Lower lobe of right lung (tissue), 2 donors: ENCODE measurements around the gene INPP5A. TPM values are rescaled to one million over a fixed set of nuclear protein-coding genes. Genes with fewer than 3 reads are reported as not detected.

ENCODE experiments used
- ATAC-seq, 2 donors: fragments of 200-7000 bp; cut with Tn5 transposase; one replicate each; pipeline ENCODE4 v1.9.1; 2020 to 2022; ENCODE audit warnings: mild to moderate bottlenecking in 2 of 2, moderate library complexity in 2 of 2
- DNase-seq: peaks from one replicate; pipeline ENCODE4 v3.0.0-alpha.2; 2020
- H3K27ac ChIP-seq: fragments of 200-600 bp; one replicate; pipeline ENCODE4 v1.8.0; 2022
- H3K27me3 ChIP-seq: fragments of 200-600 bp; one replicate; pipeline ENCODE4 v1.8.0; 2022; ENCODE audit warnings: low read depth
- H3K36me3 ChIP-seq: fragments of 200-600 bp; one replicate; pipeline ENCODE4 v1.8.0; 2022; ENCODE audit warnings: mild to moderate bottlenecking
- H3K4me1 ChIP-seq: fragments of 200-600 bp; one replicate; pipeline ENCODE4 v1.8.0; 2022
- H3K4me3 ChIP-seq: fragments of 200-600 bp; one replicate; pipeline ENCODE4 v1.8.0; 2022; ENCODE audit warnings: mild to moderate bottlenecking
- H3K9me3 ChIP-seq: fragments of 200-600 bp; one replicate; pipeline ENCODE4 v1.8.0; 2022
- intact Hi-C: fragments of 100-400 bp; cut with DNase I; formaldehyde crosslinking; loops from one replicate; pipeline ENCODE4 v1.11.0; 2022
- total RNA-seq: library from RNA; stranded (reverse); fragmentation: NEBNext Ultra II Directional; extraction: Animal tissue kit (Norgen Biotek cat#: 25700); gene quantifications from one replicate; pipeline ENCODE4 v1.2.1, GENCODE V29; 2021
- TF ChIP-seq, protein P1 (sequence below): fragments of 200-600 bp; IDR thresholded peaks from one replicate; pipeline ENCODE4 v1.8.0; 2022; ENCODE audit warnings: antibody characterized with exemption, mild to moderate bottlenecking
- donor health status: DM: no; HTN: yes; CAD: no; lungs with severe emphysema.

The INPP5A gene
- total RNA-seq, 1 donor from 2014 or later: 34.1 TPM

DNA sequence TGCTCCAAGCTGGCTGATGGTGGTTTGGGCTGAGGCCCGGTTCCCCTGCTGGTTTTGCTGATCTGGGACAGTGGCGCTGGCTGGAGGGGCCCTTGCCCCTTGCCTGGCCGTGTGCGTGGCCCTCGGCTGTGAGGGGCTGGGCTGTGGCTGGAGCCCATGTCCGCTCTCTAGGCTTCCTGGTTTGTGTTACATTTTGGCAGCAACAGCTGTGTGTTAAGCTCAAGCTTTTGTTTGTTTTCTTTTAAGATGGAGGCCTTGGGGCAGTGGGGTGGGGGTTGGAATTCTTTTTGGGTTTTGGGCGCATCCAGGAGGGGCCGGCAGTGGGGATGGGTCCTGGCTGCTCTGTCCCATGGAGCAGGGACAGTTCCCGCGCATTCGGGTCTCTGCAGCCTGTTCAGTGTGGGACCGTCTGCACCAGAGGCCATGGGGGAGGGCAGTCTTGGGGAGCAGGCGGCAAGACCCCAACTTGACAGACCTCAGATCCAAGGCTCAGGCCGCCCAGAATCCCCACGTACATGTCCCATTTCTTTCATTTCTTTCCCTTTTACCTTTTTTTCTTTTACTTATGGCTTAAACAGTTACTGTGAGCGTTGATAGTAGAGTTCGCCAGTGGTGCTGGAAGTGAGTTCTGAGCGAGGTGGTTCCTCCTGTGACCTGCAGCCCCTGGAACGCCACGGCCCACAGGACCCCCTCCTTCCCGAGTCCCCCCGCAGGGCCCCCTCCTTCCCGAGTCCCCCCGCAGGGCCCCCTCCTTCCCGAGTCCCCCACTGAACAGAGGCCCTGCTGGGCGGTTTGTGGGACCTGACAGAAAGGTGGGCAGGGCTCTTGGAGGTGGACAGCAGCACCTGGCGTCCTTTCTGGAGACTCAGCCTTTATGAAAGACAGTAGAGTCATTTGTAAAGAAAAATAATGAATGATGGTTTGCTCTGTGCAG, 75.3 kb downstream of the INPP5A start:
- DNase-seq: no peak

GRCh38 chr10:132613566-132614348, 76.2 kb downstream of the INPP5A start:
- intact Hi-C loops: no loop called here
- H3K27ac ChIP-seq: no peak overlapping the region
- H3K4me1 ChIP-seq: no peaks in the 10 kb centered on the region
- H3K36me3 ChIP-seq: peaks cover 8% of the 10 kb centered on the region
- no peaks in the 10 kb centered on the region for H3K27me3 ChIP-seq
- ATAC-seq: no peak
- DNase-seq: no peak
- TF ChIP-seq, protein P1, sequence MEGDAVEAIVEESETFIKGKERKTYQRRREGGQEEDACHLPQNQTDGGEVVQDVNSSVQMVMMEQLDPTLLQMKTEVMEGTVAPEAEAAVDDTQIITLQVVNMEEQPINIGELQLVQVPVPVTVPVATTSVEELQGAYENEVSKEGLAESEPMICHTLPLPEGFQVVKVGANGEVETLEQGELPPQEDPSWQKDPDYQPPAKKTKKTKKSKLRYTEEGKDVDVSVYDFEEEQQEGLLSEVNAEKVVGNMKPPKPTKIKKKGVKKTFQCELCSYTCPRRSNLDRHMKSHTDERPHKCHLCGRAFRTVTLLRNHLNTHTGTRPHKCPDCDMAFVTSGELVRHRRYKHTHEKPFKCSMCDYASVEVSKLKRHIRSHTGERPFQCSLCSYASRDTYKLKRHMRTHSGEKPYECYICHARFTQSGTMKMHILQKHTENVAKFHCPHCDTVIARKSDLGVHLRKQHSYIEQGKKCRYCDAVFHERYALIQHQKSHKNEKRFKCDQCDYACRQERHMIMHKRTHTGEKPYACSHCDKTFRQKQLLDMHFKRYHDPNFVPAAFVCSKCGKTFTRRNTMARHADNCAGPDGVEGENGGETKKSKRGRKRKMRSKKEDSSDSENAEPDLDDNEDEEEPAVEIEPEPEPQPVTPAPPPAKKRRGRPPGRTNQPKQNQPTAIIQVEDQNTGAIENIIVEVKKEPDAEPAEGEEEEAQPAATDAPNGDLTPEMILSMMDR: no peak
- H3K9me3 ChIP-seq: no peaks in the 10 kb centered on the region
- H3K4me3 ChIP-seq: no peak overlapping the region

More for the DNA sequence above, 75.3 kb downstream of the INPP5A start:
- H3K27ac ChIP-seq: no peak overlapping the region
- H3K4me1 ChIP-seq: no peaks in the 10 kb centered on the region
- no peaks in the 10 kb centered on the region for H3K9me3 ChIP-seq
- H3K36me3 ChIP-seq: peaks cover 8% of the 10 kb centered on the region
- TF ChIP-seq, protein P1: no peak
- intact Hi-C loops: no loop called here
- H3K4me3 ChIP-seq: no peak overlapping the region
- no peaks in the 10 kb centered on the region for H3K27me3 ChIP-seq
- ATAC-seq: no peak

- no peaks in the 10 kb centered on the region for H3K27me3 ChIP-seq
- H3K27ac ChIP-seq: no peak overlapping the region
- peaks cover 7% of the 10 kb centered on the region for H3K9me3 ChIP-seq
- TF ChIP-seq, protein P1: no peak
- ATAC-seq (no peak), DNase-seq (no peak)
- H3K4me3 ChIP-seq: no peak overlapping the region
- no peaks in the 10 kb centered on the region for H3K4me1 ChIP-seq
- intact Hi-C loops: no loop called here
- H3K36me3 ChIP-seq: peaks cover 8% of the 10 kb centered on the region
Observed at GRCh38 chr10:132614431-132615340, 77.1 kb downstream of the INPP5A start.

GRCh38 chr10:132615341-132616169, 78.0 kb downstream of the INPP5A start:
- H3K27me3 ChIP-seq: no peaks in the 10 kb centered on the region
- H3K4me1 ChIP-seq: no peaks in the 10 kb centered on the region
- H3K27ac ChIP-seq: no peak overlapping the region
- no peak for ATAC-seq
- intact Hi-C loops: no loop called here
- TF ChIP-seq, protein P1: no peak
- no peak for DNase-seq
- peaks cover 15% of the 10 kb centered on the region for H3K9me3 ChIP-seq
- peaks cover 8% of the 10 kb centered on the region for H3K36me3 ChIP-seq
- H3K4me3 ChIP-seq: no peak overlapping the region
